Body of pancreas (tissue), 4 donors: ENCODE results near the gene P3H4.
"Not testable (repeated sequence)": the region's sequence is repeated elsewhere in the genome, so short reads cannot be mapped to it uniquely, and the experiment has no call there.

Experiments used
- POLR2A ChIP-seq, 3 donors: fragments of 450-650 bp; IDR thresholded peaks; one replicate each; pipeline ENCODE4 v1.6.1; 2016; ENCODE audit warnings: antibody characterized with exemption in 3 of 3, mild to moderate bottlenecking in 2 of 3
- TF ChIP-seq, protein P1 (sequence below), 7 experiments: fragments of 450-650 bp in 4 of 7; fragments of 200-600 bp in 3 of 7; sonication (generic) in 3 of 7; IDR thresholded peaks; one replicate each; pipeline ENCODE4 v1.5.1; 2016 to 2019; ENCODE audit warnings: antibody characterized with exemption in 7 of 7

DNA sequence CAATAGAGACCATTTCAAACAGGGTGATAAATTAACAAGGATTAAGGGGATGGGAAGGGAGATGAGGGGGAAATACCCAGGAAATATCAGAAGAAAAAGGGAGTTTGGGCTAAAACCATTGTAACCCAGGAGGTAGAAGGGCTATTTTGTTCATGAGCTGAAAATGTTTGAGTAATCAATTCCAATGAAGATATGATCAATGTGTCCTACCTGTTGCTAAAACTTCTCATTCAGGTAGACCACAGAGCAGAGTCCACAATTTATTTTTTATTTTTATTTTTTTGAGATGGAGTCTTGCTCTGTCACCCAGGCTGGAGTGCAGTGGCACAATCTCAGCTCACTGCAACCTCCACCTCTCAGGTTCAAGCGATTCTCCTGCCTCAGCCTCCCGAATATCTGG lies 27.7 kb upstream of the P3H4 start:
- not testable (repeated sequence) for TF ChIP-seq POLR2A (IDR thresholded peaks at IDR 0.05)
- TF ChIP-seq, protein P1, sequence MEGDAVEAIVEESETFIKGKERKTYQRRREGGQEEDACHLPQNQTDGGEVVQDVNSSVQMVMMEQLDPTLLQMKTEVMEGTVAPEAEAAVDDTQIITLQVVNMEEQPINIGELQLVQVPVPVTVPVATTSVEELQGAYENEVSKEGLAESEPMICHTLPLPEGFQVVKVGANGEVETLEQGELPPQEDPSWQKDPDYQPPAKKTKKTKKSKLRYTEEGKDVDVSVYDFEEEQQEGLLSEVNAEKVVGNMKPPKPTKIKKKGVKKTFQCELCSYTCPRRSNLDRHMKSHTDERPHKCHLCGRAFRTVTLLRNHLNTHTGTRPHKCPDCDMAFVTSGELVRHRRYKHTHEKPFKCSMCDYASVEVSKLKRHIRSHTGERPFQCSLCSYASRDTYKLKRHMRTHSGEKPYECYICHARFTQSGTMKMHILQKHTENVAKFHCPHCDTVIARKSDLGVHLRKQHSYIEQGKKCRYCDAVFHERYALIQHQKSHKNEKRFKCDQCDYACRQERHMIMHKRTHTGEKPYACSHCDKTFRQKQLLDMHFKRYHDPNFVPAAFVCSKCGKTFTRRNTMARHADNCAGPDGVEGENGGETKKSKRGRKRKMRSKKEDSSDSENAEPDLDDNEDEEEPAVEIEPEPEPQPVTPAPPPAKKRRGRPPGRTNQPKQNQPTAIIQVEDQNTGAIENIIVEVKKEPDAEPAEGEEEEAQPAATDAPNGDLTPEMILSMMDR (IDR thresholded peaks at IDR 0.05): not testable (repeated sequence)
